Stimulated activated CD8-positive, alpha-beta memory T cell treated with anti-CD3 and anti-CD28 coated beads, Interleukin-15, amount 100 ng/mL, for 1 hour (primary cell): ENCODE results near the gene LNPK.
"Not testable (repeated sequence)": the region's sequence is repeated elsewhere in the genome, so short reads cannot be mapped to it uniquely, and the experiment has no call there.

Source experiments
- DNase-seq: peaks from one replicate; pipeline ENCODE4 v3.0.0-alpha.2; 2020; ENCODE audit warnings: low read depth

The LNPK gene

DNA sequence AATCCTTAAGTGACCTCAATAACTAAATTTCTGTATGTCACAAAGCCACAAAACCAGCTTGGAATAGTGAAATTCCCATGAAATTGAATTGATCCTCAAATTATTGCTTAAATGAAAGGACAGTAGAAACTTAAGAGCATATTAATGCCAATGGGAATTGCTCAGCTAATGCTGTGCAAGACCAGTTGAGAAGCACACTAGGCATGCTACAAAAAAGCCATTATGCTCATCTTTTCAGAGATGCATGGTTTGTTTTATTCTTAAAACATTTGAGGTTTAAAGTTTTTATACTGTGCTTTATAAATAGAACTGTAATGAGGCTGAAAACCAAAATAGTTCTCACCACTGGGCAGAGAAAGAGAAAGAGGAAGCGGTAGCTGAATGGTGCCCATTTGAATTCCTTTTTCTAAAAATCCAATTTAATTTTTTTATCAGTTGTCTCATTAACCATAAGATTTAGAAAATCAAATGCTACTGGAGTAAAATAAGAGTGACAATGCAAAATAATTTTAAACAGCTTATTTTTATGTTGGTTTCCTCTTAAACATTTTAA is 98.6 kb downstream of the LNPK start:
- no peak for DNase-seq

DNA sequence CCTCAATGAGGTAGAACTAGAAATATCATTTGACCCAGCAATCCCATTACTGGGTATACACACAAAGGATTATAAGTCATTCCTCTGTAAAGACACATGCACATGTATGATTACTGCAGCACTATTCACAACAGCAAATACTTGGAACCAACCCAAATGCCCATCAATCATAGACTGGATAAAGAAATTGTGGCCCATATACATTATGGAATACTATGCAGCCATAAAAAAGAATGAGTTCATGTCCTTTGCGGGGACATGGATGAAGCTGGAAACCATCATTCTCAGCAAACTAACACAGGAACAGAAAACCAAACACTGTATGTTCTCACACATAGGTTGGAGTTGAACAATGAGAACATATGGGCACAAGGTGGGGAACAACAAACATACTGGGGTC is 106.1 kb downstream of the LNPK start:
- DNase-seq, result not testable (repeated sequence)

DNA sequence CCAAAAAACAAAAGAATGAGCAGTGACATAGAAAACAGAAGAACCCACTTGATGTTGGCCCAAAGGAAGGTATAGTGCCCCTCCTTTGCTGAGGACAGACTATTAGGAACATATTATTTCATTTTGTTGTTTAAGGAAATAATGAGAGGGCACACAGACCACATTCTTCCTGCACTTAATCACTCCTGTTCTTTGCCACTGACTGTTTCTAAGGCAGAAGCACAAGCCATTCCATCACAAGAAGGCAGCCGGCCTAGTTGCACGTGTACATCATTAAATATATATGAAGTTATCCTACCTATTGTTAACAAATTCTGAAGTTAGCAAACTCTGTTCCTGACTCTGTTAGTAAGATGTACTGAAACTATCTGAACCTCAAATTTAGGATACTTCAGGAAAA is 110.0 kb downstream of the LNPK start:
- no peak for DNase-seq

DNA sequence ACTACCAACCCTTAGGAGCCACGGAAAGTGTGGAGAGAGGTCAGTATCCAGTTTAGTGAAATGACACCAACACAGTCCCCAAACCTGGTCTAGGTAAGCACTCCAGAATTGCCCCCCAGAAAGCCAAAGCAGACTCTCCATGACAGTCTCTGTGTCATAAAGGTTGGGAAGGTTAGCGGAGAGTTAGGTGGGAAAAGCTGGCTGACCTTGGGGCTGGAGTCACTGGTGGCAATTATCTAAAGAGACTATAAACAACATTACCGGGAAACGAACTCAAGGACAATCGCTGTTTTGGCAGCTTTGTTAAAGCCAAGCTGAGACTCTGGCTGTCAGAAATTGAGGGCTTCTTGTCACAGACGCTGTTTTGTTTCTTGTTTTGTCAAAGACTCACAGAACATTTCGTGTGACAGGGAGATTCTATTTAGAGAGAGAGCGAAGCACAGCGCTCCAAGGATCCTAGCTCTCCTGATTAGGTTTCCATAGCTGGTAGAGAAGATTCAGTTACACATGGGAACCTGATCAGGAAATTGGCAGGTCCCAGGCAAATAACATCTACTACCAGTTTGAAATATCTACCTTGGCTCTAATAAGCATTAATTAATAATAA is 111.3 kb downstream of the LNPK start:
- DNase-seq, result no peak

DNA sequence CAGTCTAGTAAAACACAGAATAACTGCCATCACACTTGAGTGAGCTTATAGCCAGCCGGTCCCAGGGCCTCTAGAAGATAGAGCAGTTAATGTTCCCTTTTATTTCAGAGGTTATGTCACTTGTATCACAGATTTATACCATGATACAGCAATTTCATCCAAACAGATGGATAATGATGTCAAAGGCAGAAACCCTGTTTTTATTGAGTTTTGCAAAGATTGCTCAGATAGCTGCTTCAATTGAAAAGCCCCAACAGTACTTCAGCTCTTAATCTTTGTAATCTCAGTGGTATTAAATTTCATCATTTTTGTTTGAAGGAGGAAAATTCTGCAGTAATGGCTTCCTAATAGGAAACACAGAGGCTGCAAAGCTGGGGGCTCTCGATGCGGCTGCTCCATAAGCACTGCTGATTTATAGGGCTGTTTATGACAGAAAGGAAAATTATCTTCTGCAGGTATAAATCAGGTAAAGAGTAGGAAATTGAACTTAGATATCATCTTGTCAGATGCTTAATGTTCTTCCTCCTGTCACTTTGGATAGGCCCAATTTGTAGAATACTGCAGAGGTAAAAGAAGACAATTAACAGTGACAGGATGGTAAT is 112.3 kb downstream of the LNPK start:
- no peak for DNase-seq

DNA sequence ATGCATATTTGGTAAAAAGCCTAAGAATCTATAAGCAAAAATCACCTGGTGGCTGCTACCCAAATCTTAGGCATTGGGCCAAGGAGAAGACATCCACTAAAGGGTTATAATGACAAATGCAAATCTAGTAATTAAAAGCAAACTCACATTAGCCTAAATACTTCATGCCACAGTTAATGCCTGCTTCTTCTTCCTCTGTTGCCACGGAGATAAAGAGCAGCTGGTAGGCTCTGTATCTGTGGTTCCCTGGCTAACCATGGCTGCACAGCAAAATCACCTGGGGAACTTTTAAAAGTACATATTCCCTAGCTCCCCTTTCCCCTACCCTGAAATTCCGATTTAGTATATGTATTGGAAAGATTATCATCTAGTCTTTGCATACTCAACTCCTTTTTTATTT is 114.3 kb downstream of the LNPK start:
- DNase-seq, result no peak

DNA sequence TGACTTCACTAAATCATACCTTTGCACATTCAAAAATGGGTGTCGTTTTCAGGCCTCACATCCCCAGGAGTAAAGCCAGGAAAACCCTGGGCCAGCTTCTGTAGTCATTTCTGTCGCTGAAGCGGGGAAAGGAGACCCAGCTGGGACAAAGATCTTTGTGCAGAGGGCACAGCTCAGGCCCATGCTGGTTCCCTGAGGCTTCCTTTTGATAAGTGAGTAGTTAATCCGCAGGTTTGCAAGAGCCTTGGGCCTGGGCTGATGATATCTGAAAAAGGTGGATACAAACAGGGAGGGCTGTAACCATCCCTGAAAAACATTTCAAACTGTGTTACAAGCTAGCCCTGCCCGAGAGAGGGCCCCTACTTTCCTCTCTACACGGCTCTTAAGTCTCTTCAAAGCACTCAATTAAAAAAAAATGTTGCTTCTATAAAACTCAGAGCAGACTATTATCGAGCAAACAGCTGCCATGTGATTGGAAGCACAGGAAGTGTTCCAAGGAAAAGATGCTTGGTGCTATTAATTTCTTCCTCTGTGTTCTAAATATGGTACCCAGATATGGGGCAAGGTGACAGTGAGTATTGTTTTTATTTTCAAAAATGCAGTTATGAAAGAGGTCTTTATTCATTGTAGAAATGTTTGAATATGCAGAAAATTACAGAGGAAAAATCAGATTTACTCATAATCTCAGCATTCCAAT is 117.2 kb downstream of the LNPK start:
- DNase-seq, result no peak

DNA sequence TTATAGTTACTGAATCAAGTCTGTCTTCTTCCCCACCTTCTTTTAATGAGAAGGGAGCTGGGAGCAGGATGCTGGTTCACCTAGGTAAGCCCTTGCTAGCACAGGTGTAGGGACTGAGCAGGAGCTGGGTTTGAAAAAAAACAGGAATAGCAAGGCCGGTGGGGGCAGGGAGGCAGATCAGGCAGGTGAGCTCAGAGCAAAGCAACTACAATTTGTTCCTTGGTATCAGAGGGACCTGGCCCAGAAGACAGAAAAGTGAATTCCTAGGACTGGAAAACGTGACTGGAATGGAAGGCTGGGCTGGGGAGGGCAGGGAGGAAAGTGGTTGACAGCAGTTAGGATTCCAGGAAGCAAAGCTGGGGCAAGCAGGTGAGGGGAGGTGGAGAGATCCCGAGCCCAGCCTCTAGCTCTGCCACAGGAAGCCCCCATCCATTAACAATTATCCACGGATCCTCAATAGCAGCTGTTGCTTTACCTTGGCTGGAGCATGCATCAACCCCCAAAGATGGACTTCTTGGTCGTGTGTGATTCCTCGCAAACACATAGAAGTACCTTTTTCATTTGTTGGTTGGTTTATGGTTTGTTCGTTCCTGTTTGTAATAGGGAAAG is 118.4 kb downstream of the LNPK start:
- no peak for DNase-seq

DNA sequence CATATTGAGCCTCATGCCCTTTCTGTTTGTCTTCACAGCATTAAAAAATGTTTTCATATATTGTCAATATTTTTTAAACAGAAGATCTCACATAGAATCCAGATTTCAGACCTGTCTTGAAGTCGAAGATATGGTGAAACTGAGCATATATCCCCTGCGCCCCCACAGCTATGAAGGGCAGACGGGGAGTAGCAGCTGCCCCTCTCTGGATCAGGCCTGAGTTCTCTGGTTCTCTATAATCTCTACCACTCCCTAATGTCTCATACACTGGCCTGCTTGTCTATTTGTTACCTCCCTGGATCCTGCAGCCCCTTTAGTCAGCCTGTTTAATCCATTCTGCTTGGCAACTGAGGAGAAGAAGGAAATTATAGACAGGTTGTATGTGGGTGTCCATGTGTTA is 122.4 kb downstream of the LNPK start:
- DNase-seq, result no peak

DNA sequence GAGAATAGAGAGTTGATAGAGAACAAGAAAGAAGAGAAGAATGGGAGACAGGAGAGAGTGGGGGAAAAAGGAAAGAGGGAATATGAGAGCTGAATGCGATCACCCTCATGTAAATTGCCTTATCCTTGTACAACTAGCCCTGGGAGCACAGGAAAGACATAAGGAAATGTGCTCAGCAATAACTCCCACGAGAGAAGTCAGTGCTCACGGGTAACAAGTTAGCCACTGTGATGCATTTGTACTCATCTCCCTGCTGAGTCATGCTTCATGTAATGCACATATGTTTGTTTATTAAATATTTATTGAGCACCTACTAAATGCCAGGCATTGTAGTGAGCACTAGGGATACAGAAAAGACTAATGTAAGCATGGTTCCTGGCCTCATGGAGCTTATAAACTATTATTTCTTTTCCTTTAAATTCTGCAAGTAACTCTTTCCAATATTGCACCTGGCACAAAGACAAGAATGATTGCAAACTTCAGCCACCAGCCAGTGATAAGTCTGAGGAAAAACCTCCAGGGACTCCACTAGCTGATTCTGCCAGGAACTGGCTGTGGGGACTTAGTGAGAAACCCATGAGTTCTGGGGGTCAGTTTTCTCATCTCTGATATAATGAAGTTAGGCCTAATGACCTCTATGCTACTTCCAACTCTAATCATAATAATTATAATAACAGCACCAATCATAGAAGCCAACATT is 124.1 kb downstream of the LNPK start:
- no peak for DNase-seq

DNA sequence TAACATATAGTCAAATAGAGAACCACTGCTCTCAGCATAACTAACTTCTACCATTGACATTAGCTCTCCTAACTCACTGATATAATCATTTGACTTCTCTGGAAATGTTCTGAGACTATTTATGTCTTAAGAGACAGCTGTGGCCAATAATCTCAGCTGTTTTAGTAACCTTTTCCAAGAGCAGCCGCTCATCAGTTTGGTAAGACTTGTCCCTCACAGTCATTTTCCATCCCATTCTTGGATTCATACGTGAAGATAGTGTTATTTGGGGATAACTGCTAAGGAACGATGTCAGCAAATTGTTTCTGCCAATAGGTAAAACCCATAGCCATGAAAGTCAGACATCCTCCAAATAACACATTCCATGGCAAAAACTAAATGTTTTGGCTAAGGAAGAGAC is 127.8 kb downstream of the LNPK start:
- no peak for DNase-seq
